ENCODE results near the gene PARVA.

Gene PARVA

DNA sequence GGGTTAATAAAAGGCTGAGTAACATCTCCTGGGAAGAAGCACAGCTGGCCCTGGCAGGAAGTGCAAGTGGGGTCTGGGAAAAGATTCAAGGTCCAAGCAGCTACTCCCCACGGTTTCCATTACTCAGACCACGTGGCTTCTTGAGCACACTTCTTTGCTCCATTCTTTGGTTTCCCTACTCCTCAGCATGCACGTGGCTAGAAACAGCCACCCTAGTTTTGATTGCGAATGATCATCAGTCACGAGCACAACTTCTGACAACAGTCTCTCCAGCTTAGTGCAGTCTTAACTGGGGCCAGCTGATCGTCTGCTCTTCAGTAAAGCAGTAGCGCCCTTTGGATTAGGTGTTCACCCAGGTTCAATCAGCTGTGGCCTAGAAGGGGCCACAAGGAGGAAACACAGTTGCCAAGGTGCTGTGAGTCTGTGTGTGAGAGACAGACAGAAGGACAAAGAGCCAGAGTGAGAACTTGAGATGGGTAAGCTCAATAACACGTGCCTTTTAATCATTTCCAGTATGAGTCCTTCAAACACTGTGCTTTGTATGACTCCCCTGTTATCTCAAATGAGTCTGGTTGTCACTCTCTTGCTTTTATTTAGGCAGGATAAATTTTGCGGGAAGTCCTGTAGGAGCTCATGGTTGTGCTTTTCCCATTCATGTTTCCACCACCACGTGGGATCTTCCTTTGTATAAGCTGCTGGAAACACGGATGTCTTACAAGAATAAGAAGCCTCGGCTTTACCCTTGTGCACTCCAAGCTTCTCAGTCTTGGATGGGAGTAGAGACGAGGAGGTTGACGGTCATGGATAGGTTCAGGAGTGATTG, 901 bp upstream of the PARVA start:
- DNase-seq (ENCODE audit: low read depth in 3 of 3), result no peak

GRCh38 chr11:12377824-12378593, 638 bp downstream of the PARVA start:
- DNase-seq (ENCODE audit: low read depth in 3 of 3), result no peak

DNA sequence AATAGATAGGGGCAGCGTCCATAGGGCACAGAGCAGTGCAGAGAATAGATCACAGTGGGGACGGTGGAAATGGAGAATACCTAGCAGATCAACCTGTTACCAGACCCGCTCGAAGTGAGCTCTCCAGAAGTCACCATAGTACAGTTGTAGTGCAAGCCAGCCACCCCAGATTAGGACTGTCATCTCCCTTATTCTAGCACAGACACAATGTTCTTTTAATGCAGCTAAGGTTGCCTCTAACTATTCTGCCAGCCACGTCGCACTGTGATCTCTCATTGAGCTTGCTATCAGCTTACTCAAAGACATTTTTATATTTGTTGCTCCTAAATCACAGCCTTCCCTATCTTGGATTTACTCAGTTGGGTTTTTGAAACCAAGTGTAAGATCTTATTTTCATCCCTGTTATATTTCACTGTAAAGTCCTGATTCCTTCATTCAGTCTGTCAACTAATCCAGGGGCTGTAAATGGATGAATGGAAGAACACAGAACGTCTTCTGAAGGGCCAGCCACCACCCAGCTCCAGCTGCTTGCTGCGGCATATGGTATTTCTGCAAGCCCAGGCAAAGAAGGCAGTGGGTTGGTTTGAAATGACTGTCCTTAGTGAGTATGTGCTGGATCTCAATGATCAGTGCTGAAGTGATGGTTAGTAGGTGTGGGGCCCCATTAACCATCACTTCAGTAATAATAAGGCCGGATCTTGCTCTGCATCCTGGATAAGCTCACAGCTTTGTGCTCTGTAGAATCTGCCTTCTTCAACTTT, 3.4 kb downstream of the PARVA start:
- DNase-seq (ENCODE audit: low read depth in 3 of 3), result no peak

DNA sequence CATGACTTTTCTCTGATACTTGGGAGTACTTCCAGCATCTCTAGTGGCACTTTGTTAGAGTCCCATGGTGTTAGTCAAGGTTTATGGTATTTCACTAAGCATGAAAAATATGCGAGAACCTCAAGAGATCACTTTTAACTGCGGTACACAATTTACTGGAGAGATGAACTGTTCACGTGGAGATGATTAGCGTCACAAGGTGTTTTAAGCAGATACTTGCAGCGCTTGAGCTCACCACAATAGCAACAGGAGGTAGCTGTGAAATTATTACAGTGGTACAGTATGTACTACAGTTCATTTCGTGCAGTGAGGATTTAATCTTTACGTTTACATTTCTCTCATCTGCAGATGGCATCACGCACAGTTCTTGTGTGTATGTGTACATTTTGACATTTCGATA, 4.5 kb downstream of the PARVA start:
- no peak for DNase-seq (ENCODE audit: low read depth in 3 of 3)

DNA sequence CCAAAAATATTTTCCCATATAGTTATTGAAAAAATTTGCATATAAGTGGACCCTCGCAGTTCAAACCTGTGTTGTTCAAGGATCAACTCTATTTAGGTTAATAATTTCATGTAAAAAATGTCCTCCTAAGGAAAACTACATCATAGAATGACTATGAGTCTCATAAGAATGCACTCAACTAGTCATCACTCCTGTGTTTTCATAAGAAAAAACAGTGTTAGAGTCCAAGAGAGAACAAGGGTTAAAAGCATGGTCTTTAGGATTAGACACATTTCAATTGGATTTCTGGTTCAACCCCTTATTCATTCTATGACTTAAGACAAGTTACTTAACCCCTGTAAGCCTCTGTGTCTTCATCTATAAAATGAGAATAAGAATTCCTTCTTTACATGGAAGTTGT, 5.1 kb downstream of the PARVA start:
- no peak for DNase-seq (ENCODE audit: low read depth in 3 of 3)

DNA sequence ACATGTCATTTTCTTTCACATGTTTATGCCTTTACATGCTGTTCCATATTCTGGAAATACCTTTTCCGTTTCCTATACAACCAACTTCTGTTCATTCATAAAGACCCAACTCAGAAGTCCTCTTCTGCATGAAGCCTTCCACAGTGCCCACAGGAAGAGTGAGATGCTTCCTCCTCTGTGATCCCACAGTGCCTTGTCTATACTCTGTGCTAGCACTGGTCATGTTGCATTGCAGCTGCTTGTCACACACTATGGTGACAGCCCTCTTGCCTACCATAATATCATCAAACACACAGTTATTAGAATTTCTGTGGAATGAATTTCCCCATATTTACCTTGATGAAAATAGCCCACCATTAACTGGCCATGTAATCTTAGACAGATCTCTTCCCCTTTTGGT, 8.9 kb downstream of the PARVA start:
- no peak for DNase-seq (ENCODE audit: low read depth in 3 of 3)

DNA sequence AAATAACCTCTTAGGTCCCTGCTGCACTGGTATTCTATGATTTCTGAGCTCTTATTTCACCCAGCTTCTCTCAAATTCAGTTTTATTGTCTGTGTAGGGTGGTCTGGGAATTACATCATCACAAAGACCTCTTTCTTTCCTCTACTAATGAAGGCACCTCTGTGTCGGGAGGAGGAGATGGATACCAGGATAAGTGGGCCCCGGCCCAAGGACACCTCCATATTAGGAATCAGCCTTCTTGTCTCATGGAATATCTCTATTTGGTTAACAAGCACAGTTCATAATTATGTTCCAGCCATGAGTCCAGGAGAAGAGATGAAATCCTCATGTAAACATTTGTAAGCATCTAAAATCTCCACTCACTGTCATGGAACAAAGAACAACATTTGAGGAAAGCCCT, 9.4 kb downstream of the PARVA start:
- no peak for DNase-seq (ENCODE audit: low read depth in 3 of 3)

DNA sequence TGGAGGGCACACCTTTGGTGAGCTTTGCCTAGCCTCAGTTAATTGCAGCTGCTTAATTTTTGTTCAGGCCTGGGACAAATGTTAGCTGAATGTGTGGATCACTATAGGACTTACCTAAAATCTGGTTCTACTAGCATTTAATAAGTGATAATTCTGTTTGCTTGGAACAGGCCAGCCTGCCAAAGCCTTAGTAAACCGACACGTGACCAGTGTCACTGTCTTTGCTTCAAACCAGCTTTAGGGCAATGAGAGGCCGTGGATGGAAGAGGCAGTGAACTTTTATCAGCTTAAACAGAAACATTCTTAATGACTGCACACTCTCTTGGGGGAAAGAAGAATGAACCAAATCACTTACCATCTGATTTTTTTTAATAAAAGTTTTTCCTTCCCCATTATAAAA, 10.8 kb downstream of the PARVA start:
- DNase-seq (ENCODE audit: low read depth in 3 of 3), result no peak

DNA sequence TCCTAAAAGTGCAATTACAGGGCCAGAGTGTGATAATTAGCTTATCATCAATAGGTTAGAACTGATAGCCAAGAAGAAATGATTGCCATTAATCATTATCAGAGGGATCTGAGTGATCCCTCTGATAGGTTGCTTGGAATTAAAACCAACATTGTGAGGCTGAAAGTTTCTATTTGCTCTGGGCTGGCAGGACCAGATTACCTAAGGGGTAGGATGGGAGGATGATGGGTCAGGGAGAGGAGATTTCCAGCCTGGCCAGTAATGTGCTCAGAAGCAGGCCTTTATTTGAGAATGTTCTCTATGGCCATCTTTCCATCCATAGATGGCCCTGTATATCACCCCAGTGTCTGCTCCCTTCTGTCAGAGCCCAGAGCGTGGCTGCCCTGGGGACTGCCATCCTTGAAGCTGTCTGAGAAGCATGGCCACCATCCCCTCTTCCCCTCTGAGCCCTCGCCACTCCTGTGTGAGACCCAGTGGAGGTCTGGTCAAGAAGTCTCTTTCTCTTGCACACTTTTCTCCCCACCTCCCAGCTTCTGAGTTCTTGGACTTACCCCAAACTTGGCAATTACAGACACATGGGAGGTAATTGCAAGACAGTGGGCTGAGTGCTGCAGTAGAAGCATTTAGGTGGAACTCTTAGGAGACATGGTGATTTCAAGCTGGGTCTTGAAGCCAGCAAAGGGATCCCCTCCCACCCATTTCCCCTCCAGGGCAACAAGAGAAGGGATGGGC, 11.7 kb downstream of the PARVA start:
- no peak for DNase-seq (ENCODE audit: low read depth in 3 of 3)

GRCh38 chr11:12389676-12390657, 12.6 kb downstream of the PARVA start:
- no peak for DNase-seq (ENCODE audit: low read depth in 3 of 3)

DNA sequence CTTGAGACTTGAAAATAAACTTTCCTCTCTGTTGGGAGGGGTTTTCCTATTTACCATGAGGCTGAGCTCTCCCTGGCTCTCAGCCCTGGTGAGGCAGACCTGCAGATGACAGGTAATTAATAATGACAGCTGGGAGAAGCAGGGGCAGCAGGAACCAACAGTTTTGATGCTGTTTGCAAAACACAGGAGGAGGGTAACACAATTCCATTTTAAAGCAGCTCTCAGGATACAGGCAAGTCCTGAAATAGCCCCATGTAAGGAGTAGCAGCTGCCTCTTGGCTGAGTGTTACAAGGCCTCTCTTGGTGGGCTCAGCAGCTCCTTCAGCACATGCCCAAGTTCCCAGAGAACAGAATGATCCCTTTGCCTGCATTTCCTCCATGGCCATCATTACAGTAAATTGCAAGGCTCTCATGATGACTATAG, 13.3 kb downstream of the PARVA start:
- DNase-seq (ENCODE audit: low read depth in 3 of 3), result no peak

GRCh38 chr11:12392672-12393071, 15.3 kb downstream of the PARVA start:
- no peak for DNase-seq (ENCODE audit: low read depth in 3 of 3)

- DNase-seq (ENCODE audit: low read depth in 3 of 3), result no peak
Measured at GRCh38 chr11:12393691-12394090, 16.3 kb downstream of the PARVA start.

DNA sequence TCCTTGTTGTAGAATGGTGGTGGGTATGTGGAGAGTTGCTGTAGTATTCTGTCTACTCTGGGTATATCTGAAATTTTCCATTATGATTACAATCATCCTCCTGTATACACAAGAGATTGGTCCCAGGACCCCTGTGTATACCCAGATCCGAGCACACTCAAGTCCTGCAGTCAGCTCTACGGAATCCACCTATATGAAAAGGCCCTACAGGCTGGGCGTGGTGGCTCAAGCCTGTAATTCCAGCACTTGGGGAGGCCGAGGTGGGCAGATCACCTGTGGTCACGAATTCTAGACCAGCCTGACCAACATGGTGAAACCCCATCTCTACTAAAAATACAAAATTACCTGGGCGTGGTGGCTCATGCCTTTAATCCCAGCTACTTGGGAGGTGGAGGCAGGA, 17.2 kb downstream of the PARVA start:
- no peak for DNase-seq (ENCODE audit: low read depth in 3 of 3)

DNA sequence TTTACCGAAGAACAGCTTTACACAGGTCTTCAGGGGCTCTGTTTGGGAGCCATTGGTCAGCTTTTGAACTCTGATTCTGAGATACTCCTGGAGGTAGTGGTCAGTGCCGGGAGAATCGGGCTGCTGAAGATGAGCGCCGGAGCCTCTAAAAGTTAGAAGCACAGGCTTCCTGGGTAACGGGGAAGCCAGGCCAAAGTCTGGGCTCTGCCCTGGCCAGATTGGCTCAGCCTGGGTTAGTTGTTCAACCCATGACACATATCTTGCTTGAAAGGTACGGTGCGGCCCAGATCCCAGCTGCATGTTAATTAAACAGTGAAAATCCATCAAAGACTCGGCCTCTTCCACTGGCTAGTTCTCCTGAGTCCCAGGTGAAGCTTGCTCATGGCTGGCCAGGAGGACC, 18.0 kb downstream of the PARVA start:
- DNase-seq (ENCODE audit: low read depth in 3 of 3), result no peak

DNA sequence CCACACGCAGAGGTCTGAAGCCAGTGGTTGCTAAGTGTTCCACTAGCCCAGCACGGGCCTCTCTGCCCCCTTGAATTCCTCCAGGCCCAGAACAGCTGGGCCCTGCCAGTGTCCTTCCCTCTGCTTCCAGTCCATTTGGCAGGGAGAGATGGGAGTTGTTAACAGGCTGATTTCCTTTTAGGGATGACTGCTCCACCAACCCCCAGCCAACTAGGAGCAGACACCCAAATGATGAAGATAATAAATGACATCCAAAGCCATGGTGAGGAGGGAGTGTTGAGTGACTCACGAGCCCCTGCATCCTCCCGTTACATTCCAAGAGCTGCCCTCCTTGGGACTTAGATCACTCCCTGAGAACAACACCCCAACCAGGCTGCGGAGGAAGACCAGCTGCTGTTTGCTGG, 20.6 kb downstream of the PARVA start:
- no peak for DNase-seq (ENCODE audit: low read depth in 3 of 3)

GRCh38 chr11:12399355-12399754, 22.0 kb downstream of the PARVA start:
- no peak for DNase-seq (ENCODE audit: low read depth in 3 of 3)

DNA sequence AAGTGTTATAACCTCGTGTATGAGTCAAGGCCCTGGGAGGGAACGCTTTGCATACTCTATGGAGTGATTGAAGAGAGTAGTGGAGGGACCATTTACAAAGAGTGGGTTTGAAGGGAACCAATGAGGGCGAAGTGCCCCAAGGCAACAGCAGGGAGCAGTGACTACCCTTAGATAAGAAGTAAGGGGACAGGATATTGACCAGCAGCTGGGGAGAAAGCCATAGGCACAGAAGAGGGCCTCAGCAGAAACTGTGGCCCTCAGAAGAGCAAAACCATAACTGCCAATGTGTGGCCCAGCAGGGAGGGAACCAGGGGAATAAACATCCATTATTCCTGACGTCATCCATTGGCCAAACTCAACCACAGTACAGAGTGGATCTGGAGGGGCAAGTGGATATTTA, 24.7 kb downstream of the PARVA start:
- no peak for DNase-seq (ENCODE audit: low read depth in 3 of 3)

- no peak for DNase-seq (ENCODE audit: low read depth in 3 of 3)
Measured at GRCh38 chr11:12402691-12403120, 25.3 kb downstream of the PARVA start.
